NCI-H2171 (cell line): Measurements from ENCODE around the gene FTO.
"Not testable (repeated sequence)": the region's sequence is repeated elsewhere in the genome, so short reads cannot be mapped to it uniquely, and the experiment has no call there.

ENCODE experiments used
- DNase-seq: peaks from one replicate; lab custom pipeline; 2025; lab: John Stamatoyannopoulos, UW

FTO gene

DNA sequence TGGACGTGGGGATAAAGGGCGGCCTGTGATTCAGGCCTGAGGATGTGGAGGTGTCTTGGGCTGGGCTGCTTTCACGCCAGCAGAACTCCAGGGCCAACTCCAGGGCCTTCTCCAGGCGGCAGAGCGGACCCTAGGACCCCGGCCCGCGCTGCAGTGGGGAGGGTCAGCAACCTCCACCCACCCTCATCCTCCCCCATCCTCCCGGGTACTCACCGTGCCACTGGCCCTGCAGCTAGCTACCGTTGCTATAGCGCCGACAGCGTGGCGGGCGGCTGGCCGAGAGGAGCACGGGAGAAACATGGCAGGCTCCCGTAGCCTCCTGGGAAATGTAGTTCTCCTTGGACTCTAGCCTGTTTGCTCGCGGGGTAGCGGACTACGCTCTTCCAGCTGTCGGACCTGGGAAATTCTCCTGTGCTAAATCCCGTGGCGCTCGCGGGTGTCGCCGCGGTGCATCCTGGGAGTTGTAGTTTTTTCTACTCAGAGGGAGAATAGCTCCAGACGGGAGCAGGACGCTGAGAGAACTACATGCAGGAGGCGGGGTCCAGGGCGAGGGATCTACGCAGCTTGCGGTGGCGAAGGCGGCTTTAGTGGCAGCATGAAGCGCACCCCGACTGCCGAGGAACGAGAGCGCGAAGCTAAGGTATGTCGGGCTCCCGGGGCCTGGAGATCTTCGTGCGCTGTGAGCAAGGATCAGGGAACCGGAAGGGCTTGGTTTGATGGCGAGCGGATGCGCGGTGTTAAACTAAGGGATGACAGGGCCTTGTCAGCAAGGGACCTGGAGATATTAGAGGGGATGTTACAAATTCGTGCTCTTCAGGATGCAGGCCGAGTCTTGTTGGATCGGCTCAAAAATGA, at the start of gene FTO, which contains the start of gene RPGRIP1L:
Gene FTO, plus strand, starts transcription at position 567 of the 855 bp plus-strand sequence.
Gene RPGRIP1L, minus strand, starts transcription at position 270 of the 855 bp plus-strand sequence. CDS start 3,136 bp downstream, outside the sequence.
- peak; percentile 98 for DNase-seq

DNA sequence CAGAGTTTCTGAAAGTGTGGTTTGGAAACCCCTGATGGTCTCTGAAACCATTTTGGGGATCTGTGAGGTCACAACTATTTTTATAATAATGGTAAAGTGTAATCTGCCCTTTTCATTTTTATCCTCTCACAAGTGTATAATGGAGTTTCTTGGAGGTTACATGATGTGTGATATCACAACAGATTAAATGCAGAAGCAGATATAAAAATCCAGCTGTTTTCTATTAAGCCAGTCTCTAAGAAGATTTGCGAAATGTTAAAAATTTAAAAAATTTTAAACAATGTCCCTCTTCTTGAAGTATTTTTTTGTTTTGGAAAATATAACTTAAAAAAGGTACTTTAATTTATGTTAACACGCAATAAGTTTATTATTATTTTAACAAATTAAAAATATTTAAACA, 49.0 kb upstream of the FTO start:
- no peak for DNase-seq

DNA sequence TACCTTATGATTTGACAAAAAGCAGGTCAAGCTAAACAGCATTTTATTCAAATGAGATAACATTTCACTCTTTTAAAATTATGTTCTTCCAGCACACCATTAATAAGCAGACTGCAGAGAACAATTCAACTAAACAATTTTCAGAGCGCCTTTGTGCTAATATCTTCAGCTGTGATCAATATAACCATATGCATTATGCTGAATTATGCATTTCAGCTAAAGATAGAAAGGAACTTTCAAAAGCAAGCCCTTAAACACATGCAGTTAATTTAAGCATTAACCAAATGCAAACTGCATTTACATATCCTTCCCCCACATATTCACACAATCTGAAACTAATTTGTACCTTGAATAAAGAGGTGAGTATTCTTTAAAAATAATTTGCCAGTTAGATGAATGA, 41.9 kb upstream of the FTO start:
- no peak for DNase-seq

DNA sequence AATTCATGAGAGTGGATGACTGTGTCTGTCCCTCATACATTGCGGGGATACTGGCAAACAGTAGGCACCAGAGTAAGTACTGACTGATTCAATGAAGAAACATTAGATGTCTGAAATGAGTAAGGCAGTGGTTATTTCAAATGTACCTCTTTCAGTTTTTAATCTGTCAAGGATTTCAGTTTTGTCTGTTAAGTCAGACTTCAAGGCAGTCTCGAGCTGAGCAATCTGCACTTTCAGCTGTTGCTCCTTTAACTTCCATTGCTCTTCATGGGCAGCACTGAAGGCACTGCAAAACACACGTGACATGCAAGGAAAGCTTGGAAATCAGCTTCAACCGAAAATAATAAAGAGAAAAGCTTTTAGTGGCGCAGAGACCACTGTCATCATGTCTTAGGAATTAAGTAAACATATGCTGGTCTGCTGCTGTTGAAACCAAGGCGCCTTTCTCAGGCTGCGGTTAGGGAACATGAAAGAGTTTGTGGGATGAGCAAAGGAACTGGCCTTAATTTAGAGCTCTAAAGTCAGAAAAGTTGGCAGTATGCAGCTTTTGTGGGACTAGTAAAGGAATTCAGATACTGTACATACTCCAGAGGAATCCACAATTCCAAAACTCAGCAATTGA, 39.1 kb upstream of the FTO start:
- no peak for DNase-seq

DNA sequence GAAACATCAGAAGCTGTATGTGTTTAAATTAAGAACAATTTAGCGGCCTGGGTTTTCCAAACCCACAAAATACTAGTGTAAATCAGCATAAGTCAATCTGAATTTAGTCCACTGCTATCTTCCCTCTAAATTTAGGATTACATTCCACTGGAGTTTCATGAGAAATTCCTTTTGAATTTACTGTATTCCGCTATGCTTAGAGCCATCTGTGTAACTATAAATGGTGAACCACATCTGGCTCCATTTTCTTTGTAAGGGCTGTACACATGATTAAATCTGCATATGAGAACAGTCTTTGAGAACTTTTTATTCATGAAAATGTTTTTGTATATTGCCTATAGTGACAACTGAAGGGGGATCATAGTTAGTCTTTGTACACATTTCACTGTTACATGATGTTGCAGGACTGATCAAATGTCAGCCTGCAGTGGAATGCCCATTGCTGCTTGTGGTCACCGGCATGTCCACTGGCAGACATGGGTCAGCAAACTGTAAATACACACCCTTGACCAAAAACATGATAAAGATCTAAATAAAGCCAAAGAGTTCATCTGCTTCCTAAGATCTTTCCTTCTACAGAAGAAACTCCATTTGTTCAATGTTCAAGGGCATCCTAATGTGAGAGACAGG, 37.1 kb upstream of the FTO start:
- no peak for DNase-seq

DNA sequence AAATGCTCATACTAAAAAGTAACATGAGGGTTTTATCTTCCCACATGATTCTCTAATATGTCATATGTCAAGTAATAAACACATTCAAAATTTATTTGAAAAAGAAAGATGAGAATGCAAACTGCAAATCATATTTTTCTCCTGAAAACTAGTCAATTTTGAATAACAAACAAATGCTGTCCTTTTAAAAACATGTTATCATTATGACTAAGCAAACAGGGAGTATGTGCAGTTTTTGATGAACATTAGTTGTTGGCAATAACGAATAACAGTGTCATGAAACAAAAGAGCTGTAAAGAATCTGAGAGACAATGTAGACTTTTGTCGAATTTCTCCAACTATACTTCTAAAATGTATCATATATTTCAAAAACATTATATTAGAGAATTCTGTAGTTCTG, 35.1 kb upstream of the FTO start:
- DNase-seq: no peak

DNA sequence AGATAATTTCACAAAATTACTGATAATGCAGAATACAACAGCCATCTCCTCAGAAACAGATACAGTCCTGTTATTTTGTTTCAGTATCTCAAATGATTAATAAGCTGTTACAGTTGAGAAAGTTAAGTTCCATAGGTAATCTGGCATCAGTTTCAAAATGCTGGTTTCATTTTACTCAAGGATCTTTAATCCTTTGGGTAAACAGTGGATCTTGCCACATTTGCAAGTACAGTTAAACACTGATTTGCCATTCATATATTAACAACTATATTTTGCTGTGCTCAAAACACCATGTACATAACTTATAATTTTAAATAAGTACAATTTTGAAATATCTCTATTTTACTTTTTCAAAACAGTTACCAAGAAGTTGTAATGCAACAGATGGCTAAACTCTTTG, 31.5 kb upstream of the FTO start:
- DNase-seq: no peak

DNA sequence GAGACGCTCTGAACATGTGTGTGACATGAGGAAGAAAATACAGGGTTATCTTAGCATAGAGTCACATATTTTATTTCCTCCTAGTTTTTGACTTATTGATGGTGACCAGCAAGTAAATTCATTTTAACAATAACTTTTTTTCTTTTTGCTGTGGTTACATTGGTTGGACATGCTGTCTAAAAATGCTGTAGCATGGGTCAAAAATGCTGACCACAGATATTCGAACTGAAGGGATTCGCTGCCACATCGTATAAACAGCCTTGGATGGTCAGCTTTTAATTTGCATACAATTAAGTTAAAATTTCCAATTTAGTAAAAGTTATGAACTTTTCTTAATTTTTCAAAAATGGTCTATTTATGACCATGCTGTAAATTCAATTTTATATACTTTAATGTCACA, 30.8 kb upstream of the FTO start:
- DNase-seq: no peak

DNA sequence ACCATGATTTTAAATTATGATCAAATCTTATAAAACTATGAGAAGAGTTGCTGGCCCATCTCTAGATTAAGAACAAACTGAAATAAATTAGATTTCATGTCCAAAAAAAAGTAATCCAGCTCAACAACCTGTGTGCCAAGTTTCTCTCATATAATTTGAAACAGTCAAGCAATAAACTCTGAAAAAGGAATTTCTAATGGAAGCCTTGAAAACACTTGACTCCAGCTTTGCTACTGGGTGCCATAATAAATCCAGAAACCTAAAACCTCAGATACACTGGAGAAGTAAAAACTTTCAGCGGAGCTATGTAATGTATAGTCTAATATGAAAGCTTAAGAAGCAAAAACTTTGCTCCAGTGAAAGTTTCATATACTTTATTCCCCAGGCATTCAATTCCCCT, 25.8 kb upstream of the FTO start:
- no peak for DNase-seq

DNA sequence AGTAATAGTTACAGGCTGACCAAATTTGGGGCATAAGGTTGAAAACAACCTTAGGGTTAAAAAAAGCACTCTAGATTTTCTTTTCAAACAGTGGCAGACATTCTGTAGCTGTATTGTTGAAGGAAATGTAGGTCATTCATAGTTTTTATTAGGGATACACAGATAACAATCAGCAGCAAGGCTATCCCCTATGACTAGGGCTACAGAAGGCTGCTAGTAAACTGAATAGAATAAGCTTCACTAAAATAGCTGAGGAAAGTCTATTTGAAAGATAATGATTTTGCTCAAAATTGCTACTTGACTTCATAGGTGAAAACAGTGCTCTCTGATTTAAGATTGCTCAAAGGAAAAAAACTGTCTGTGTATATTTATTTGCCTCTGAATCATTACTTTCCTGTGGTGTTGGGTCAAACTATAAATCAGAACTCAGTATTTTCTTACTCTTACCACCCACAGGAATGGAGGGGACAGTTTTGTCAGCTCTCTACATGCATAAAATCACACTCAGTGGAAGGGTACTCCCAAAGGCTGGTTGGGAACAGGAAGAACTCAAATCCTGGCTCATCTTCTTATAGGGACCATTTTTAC, 25.1 kb upstream of the FTO start:
- no peak for DNase-seq

DNA sequence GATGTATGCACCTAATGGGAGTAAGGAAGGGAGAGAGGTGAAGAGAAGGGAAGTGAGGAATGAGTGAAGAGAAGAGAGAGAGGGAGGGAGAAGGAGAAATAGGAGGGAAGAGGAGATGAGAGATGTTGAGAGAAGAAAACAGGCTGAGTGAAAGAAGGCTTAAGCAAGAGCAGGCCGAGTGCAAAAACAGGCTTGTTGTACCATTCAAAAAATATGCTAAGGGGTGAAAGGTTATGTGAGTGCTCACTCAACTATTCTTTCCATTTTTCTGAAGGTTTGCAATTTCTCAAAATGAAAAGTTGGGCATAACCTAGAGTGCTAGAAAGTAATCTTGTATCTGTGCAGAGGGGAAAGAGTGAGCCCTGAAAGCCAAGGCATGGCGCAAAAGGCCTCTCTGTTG, 23.2 kb upstream of the FTO start:
- no peak for DNase-seq

DNA sequence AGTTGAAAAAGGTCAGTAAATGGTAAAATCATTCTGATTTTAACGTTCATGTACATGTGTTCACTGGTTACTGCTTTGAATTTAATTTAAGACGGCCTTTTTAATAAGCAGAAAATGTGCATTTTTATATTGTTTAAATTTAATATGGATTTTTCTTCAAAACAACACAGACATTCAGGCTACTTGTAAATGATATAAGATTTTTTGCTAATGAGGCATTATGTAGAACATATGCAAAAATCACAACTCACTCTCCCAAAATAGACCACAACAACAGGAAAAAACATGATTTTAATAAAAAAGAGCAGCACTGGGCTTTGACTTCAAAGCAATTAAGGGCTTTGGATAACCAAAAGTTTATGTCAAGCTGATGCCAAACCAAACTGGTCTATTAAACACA, 22.6 kb upstream of the FTO start:
- no peak for DNase-seq

DNA sequence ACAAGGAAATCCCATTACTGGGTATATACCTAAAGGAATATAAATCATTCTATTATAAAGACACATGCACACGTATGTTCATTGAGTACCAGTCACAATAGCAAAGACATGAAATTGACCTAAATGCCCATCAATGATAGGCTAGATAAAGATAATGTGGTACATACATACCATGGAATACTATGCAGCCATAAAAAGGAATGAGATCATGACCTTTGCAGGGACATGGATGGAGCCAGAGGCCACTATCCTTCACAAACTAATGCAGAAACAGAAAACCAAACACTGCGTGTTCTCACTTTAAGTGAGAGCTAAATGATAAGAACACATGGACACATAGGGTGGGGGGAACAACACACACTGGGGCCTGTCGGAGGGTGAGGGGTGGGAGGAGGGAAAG, 18.6 kb upstream of the FTO start:
- not testable (repeated sequence) for DNase-seq

DNA sequence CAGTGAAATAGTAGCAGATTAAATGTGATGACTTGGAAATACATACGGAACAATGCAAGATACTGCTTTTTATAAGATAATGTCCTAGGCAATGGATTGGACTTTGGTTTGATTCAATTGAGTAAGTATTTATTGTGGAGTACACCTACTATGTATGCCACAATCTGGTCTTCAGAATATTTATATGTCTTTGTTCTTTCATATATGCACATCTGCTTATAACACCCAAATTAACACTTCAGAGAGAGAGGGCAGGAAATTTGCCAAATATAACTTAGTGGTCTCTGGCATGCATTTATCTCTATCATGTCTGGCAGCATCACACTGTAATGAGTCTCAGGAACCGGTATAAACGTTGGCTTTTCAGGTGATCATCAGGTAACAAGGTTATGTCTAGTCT, 17.2 kb upstream of the FTO start:
- DNase-seq: no peak

DNA sequence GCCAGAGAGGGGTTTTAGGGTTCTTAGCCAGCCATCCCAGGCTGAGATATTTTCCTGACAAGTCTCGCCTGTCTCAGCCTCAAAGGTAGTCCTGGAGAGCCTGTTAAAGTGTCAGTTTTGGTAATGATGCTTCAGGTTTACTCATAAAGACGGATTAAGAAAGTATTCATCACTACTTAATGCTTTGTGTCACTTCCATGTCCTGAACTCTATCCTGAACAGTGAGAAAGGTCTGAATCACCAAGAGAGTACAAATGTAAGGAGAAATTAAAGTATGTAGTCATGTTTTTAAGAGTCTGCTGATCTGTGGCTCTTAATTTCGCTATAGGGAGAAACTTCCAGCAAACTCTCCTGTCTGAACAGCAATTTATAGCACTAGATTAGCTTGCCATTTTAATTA, 14.3 kb upstream of the FTO start:
- DNase-seq: no peak

DNA sequence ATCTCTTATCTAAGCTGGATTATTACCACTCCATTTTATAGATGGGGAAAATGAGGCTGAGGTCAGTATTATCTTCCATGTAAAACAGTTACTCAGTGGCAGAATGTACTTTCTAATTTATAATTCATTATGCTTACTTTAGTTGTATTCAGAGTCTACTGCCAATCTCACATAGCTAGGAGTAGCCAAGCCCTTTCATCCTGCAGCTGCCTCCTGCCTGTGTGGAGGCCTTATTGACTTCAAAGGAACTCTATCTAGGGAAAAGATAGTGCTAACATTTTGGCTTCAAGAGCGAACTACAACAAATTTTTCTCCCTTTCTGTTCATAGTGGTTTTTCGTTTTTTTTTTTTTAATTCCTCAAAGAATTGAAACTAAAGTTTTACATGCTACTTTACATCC, 13.2 kb upstream of the FTO start:
- DNase-seq: no peak

DNA sequence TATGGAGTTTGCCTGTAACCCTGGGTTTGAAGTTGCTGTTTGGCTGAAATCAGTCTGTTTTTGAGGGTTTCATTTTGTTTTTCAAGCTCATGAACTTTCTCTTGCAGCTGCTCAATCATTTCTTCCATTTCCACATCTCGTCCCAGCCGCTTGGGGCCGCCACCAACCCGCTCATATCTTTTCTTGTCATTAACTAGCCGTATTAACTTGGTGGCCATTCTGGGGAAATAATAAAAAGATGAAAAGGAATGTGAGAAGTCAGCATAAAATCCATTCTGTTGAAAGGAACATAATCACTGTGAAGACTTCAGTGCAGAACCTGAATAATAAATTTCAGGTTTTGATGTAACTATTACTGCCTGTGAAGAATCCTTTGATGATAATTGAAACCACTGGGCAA, 11.8 kb upstream of the FTO start:
- no peak for DNase-seq

DNA sequence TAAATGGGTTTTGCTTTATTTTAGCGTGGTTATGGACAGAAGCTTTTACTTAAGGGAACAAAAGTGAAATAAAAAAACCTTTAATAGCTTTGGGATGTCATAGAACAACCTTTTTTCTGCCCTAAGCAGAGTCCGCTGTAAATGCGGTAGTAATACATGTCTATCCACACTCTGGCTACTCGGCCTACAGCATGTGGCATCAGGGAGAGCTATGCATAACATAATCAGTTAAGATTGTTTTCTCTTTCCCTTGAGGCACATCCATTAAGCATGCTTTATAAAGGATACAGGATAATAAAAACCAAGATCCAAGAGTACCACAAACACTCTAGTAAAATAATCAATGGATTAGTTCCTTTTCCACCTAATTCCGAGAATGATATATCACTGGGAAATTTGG, 10.6 kb upstream of the FTO start:
- no peak for DNase-seq

DNA sequence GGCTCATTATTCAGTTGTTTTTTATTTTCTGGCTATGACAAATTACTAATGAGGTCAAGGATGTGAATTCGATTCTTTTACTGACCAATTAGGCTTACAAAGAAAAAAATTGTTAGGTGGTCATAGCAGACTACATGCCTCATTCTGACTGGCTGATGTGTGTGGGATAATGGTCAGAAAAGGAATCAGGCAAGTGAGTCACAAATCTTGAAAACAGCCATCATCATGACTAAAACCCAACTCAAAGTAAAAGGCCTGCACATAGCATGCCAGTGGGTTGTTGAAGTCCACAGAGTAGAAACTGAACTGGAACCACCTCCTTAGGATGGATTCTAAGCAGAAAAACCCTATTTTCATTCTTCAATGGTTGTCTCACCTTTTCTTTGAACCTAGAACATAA, 8.9 kb upstream of the FTO start:
- no peak for DNase-seq

DNA sequence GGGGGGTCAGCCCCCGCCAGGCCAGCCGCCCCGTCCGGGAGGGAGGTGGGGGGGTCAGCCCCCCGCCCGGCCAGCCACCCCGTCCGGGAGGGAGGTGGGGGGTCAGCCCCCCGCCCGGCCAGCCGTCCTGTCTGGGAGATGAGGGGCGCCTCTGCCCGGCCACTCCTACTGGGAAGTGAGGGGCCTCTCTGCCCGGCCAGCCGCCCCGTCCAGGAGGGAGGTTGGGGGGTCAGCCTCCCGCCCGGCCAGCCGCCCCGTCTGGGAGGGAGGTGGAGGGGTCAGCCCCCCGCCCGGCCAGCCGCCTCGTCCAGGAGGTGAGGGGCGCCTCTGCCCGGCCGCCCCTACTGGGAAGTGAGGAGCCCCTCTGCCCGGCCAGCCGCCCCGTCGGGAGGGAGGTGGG, 5.7 kb upstream of the FTO start:
- DNase-seq: not testable (repeated sequence)

DNA sequence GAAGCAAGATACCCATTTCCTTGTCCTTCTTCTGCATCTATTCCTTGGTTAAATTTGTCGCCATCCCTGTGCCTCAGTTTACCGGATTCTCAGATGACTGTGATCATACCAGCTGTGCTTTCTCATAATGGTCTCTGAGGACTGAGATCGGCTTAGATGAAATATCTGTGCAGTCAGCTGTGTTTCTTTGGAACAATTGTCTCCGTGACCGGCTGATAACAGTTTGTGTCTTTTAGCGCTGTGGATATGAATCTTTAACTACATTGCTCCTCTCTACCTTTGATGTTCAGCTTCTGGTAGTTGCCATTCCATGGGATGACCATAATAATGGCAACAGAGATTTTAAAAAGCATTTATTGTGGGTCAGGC, 473 bp downstream of the FTO start:
- no peak for DNase-seq

DNA sequence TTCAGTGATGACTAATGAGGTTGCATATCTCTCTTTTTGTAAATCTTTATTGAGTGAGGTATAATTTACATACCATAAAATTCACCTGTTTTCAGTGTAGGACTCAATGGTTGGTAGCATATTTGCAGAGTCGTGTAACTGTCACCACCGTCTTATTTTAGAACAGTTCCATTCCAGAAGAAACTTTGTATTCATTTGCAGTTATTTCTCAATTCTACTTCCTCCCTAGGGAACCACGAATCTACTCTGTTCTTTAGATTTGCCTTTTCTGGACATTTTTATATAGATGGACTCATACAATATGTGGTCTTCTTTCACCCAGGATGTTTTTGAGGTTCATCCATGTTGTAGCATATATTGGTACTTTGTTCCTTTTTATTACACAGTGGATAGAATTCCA, 3.7 kb downstream of the FTO start:
- no peak for DNase-seq

DNA sequence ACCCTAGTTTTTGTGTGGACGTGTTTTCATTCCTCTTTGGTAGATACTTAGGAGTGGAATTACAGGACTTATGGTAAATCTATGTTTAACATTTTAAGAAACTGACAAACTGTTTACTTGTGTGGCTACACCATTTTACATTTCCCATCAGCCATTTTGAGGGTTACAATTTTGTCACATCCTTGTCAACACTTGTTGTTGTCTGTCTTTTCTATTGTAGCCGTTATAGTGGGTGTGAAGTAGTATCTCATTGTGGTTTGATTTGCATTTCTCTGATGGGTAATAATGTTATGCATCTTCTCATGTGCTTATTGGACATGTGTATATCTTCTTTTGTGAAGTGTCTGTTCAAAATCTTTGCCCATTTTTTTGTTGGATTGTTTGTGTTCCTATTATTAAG, 4.5 kb downstream of the FTO start:
- DNase-seq: no peak
